HG02981 (cell line): ENCODE data around the gene CYP20A1.
A peak's percentile ranks its signal among the peaks of the same experiment; 100 is the strongest.
"Not testable (repeated sequence)": the region's sequence is repeated elsewhere in the genome, so short reads cannot be mapped to it uniquely, and the experiment has no call there.

Source experiments
- ATAC-seq: cut with Tn5 transposase; IDR thresholded peaks from one replicate; pipeline ENCODE4 v1.9.1; 2021; ENCODE audit warnings: mild to moderate bottlenecking, moderate library complexity; ENCODE audit not compliant: unreplicated experiment

The CYP20A1 gene

DNA sequence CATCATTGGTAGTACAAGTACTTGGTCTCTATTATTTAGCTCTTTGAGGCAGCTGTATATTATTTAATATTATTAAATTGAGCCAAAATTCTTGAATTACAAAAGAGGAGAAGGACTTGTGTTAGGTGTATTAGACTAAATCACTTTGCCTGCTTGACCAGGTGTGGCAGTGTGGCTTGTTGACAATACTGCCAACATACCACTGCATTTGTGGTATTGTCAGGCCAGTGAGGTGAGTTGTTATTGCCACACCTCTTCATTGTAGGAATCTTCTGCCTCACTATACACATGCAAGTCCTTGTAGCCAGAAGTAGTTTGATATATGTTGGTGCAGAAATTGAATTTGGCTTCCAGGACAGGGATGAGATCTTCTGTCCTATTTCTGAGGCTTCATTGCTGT lies 40.5 kb downstream of the CYP20A1 start:
- ATAC-seq, result no peak

DNA sequence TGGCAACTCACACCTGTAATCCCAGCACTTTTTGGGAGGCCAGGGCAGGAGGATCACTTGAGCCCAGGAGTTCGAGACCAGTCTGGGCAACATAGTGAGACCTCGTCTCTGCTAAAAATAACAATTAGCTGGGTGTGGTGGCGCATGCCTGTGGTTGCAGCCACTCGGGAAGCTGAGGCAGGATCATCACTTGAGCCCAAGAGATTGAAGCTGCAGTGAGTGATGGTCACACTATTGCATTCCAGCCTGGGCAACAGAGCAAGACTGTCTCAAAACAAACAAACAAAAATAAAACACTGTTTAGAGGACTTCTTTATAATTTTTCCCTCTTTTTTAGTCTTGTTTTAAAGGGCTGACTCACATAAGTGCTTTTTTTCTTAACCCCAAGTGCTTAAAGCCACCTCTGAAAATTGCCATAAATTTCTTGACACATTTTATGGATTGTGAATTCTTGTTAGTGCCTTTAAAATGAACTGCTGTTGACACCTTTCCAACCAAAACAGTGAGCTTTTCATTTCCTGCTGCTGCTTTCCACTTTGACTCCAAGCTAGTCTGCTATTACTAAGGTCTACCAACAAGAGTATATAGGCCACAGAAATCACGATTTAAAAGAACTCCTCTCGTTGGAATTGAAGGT lies 41.7 kb downstream of the CYP20A1 start:
- no peak for ATAC-seq

DNA sequence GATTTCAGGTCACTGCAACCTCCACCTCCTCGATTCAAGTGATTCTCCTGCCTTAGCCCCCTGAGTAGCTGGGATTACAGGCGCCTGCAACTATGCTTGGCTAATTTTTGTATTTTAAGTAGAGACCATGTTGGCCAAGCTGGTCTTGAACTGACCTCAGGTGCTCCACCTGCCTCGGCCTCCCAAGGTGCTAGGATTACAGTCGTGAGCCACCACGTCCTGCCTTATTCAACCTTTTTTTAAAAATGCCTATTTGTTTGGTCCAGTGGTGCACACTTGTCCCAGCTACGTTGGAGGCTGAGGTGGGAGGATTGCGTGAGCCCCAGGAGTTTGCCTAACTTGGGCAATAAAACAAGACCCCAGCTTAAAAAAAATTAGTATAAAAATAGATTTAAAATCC lies 43.3 kb downstream of the CYP20A1 start:
- ATAC-seq, result no peak

DNA sequence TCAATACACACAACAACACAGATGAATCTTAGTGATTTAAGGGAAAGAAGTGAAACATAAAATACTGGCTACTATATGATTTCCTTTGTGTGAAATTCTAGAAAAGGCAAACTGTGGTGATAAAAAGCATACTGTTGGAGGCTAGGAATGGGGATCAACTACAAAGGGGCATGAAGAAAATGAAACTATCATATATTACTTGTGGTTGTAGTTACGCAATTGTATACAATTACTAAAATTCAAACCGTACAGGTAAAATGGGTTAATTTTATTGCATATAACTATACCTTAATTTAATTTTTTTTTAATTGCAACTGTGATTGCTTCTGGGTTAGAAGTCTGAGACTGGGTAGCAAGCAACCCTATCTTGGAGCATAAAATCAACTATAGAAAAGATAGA lies 47.7 kb downstream of the CYP20A1 start:
- ATAC-seq, result no peak

DNA sequence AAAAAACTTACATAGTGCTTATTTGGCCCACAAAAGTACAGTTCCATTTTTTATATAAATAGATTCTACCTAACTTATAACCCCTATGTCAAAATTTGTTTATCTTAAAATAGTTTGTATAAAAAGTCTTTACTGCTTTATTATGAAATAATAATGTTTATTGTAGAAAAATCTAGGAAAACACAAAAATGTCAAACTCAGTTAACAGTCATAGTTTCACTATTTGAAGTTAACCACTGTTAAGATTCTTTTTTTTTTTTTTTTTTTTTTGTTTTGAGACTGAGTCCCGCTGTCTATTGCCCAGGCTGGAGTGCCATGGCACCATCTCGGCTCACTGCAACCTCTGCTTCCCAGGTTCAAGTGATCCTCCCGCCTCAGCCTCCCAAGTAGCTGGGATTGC lies 62.8 kb downstream of the CYP20A1 start:
- ATAC-seq, result no peak

DNA sequence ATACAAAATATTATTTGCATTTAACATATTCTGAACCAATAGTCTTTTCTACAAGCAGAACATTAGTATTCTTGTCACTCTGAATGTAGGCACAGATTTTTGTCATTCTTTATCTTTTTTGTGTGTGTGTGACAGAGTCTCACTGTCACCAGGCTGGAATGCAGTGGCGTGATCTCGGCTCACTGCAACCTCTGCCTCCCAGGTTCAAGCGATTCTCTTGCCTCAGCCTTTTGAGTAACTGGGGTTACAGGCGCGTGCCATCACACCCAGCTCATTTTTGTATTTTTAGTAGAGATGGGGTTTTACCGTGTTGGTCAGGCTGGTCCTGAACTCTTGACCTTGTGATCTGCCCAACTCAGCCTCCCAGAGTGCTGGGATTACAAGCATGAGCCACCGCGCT lies 63.8 kb downstream of the CYP20A1 start:
- ATAC-seq, result not testable (repeated sequence)

DNA sequence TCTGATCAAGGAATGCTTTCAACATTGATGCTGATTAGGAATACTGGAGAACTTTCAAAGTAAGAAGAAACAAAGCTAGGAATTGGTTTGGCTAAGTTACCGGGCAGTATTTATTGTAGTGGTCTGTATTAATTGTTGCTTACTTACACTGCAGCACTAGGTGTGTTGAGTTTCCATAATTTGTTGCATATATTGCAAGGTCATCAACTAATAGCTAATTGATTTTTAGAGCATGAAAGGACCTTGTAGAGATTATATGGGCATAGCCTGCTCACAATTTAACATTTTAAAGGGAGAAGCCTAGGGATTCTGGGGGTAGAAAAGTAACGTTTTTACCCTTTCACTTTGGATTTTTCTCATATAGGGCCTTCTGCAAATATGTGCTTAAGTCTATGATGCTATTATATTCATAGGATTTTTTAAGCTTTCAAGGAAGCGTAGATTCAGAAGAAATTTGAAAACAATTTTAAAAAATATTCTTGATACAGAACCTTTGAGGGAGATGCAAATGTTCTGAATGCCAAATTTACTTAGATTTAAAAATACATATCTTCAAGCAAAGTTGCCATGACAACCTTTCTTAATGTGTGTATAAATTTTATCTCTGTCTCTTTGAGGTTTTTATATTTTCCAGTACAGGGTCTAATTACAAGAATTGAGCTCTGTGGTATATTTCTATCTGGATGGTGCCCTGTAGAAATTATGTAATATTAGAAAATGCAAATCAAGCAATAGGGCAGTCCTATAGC lies 72.0 kb downstream of the CYP20A1 start:
- no peak for ATAC-seq

DNA sequence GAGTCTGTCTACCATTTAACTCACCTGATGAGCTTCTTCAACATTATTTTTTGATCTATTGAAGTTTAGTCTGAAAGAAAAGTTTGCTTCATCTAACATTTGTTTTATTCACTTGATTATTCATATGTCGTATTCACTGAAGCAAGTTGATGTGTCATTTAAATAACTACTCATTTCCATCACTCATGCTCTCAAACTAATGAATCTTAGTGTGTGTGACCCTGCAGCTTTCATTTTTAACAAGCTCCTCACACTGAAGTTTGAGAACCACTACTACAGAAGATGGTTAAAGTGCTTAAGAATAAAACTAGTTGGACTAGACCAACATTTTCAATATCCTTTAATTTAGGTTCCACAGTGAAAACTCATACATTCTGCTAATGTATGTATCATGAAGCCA lies 87.5 kb downstream of the CYP20A1 start:
- no peak for ATAC-seq

DNA sequence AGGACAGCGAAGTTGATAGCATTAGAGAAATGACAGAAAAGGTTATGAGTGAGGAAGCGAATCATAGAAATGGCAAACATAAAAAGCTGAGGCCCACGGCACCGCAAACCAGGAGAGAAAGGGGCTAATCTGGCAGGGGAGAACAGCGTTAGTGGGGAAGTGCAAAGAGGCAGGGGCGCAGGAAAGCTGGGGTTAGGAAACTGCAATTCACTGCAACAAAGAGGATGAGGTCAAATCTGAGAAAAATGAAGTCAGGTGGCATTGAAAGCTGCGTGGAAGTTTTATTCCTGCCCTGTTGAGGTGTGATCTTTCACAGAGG lies 88.7 kb downstream of the CYP20A1 start:
- ATAC-seq, result no peak

DNA sequence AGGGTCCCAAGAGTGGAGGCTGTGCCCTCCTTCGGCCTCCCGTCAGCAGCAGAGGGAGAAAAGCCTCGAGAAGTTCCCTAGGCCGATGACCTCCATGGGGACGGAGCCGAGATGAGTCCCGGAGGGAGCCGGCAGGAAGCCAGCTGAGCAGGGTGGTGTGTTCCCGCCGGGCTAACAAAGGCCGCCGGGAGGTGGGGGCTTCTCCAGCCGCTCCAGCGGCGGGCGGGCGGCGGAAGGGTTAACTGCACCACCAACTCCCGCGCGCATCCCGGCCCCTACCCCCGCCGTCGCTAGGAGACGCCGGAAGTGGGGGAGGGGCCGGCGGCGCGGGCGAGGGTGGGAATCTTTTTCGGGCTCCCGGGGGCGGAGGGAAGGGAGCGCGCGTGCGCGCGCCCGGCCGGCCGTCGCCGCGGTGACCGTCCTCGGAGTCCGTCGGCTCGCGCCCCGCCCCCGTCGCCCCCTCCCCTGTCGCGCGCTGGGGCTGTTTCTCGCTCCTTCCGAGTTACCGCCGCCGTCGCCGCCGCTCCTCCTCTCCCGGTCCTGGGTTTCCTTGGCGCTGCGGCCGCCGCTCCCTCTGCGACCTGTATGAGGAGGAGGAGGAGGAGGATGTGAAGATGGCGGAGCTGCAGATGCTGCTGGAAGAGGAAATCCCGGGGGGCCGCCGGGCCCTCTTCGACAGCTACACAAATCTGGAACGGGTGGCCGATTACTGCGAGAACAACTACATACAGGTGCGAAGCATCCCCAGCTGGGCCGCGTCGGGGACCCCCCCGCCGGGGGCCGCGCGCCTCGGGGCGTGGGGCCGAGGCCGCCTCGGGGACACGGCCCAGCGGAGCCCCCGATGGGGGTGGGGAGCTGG lies 89.3 kb downstream of the CYP20A1 start, which contains the start of gene ABI2:
ABI2 (plus strand) TSS at position 494 of the 859 bp plus-strand sequence; CDS start at position 615, 121 bp downstream.
- peak; percentile 51 for ATAC-seq

DNA sequence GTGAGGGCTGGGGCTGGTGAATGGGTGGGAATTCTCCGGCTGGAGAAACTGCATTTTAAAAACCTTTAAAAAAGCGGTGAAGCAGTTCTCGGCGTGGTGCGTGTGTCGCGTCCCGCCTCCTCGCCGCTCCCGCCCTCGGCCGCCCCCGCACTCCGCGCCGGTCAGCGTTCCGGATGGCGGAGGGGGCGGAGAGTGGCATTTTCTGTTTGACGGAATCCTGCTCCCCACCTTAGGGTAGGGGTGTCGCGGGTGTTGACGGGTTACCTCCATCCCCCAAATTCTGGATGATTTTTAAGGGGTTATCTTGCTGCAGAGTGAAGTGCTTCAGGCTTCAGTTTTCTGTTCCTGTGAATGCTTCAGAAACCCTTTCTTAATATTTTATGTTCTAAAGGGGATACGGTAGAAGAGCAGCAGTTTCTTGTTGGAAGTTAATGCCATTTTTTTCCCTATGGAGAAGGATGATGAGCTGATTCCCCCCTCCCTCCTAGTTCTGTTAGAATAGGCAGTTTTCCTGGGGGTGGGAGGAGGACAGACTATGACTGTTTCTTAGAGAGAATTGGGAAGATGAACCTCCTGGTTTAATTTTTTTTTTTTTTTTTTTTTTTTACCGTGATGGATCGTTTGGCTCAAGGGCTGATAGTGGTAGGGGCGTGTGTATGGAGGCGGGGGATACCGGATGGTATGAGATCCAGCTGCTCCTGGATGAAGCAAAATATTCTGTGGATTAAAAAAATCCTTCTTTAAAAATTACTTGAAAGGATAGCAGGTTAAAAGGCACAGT lies 90.1 kb downstream of the CYP20A1 start:
- peak; percentile 47 for ATAC-seq

DNA sequence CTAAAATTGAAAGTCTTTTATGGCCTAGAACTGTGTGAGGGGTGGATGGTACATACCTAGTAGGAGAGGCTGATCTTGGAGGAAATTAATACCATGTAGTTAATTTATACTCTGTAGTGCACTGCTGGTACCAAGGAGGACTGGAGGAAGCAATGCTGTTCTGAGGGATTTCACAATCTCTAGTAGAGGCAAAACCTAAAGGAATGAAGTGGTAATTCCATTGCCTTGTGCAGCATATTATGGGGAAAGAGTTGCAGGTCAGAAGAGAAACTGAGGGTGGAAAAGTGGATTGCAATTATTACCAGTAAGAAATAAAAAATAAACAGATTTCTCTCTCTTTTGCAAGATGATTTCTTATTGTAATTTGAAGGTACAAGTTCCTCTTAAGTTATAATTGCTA lies 91.6 kb downstream of the CYP20A1 start:
- no peak for ATAC-seq

DNA sequence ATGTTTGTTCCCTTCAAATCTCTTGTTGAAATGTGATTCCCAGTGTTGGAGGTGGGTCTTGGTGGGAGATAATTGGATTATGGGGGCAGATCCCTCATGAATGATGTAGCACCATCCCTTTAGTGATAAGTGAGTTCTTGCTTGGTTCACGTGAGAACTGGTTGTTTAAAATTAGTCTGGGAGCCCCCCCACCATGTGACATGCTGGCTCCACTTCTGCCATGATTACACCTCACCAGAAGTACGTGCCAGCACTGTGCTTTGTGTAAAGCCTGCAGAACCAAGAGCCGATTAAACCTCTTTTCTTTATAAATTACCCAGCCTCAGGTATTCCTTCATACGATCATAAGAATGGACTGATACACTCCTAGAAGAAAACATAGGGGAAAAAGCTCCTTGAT lies 99.5 kb downstream of the CYP20A1 start:
- ATAC-seq, result no peak

DNA sequence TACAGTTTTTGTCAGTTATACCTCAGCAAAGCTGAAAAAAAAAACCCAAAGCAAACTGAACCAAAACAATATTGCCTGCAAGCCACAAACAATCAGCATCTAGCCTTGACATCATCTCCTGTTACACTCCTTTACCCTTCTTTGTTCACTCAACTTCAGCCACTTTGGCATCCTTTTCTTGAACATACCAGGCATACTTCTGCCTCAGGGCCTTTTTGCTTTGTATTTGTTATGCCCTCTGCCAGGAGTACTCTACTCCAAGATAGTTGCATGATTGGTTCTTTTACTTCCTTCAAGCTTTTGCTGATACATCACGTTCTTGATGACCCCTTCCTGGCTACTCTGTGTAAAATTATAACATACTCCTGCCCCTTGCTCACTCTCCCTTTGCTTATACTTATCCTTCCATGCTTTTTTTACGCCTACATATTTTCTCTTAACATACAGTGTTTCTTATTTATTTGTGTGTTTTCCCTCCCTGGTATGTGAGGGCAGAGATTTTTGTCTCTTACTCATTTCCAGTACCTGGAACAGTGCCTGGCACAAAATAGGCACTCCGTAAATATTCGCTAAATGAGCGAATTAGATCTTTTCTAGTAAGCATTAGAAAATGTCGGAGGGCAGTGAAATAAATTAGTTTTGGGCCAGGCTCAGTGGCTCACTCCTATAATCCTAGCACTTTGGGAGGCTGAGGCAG lies 102.1 kb downstream of the CYP20A1 start:
- ATAC-seq, result no peak

DNA sequence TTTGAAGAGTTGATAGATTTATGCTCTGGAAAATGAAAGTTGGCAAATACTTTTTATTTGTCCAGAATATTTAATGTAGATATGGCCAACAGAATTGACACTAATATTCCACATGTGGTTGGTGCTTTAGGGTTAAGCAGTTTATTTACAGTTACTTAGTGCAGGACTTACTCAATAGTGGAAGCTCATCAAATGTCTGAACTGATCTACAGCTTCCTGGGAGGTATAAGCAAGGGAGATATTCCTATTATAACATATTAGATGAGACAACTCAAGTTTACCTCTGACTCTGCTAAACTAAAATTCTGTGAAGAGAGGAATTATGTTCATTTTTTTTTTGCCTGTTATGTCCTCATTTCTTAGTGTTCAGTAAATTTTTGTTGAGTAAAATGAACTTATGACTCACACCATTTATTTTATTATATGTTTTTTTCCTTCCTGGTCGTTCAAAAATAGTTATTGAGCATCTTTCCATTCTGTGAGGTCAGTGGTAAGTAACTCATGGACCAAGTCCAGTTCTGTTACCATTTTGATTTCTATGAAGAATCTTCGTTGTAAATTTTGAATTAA lies 103.0 kb downstream of the CYP20A1 start:
- ATAC-seq, result no peak

DNA sequence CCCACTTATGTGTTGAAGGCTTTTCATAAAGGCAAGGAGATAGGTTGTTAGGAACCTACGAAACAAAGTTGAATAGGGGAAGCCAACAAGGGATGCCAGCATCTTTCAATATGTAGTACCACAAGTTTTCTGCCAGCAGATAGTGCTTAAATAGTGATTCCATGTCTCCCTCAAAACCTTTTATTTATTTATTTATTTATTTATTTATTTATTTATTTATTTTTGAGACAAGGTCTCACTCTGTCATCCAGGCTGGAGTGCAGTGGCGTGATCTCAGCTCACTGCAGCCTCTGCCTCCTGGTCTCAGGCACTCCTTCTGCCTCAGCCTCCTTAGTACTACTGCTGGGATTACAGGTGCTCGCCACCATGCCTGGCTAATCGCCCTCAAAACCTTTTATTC lies 103.6 kb downstream of the CYP20A1 start:
- not testable (repeated sequence) for ATAC-seq

DNA sequence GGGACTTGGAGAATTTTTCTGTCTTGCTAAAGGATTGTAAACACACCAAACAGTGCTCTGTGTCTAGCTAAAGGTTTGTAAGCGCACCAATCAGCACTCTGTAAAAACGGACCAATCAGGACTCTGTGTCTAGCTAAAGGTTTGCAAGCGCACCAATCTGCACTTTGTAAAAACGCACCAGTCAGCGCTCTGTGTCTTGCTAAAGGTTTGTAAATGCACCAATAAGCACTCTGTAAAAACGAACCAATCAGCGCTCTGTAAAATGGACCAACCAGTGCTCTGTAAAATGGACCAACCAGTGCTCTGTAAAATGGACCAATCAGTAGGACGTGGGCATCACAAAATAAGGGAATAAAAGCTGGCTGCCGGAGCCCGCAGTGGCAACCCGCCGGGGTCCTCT lies 105.8 kb downstream of the CYP20A1 start:
- no peak for ATAC-seq

DNA sequence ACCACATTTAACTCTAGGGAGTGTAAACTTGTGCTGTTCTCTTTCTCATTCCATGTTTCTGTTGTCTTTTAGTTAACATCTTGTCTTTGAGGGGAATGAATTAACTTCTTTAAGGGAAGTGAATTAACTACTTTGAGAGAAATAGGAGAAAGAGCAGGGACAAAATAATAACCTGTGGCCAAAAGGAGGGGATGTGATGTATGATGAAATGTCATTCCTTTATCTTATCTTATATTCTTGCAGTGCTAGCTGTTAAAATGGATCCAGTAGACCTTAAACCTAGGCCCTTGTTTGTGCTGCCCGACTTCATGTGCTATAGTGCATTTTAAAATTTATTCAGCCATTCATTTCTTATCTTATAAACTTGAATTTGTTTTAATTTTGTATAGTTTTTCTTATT lies 107.8 kb downstream of the CYP20A1 start:
- no peak for ATAC-seq

DNA sequence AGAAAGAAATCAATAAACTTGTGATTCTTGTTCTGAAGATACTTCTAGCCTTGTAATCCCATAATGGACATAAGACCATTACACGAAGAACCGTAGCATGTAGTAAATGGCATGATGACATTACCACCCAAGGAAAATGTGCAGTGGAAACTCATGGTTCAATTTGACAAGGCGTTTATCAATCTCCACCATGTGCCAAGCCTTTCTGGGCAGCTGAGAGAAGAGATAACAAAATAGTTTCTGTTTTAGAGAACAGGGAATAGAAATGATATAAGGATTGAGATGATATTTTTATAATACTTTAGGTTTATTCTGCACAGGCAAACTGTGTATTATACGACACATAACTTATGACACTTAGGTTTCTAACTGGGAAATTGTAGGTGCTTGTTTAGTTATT lies 108.6 kb downstream of the CYP20A1 start:
- no peak for ATAC-seq

DNA sequence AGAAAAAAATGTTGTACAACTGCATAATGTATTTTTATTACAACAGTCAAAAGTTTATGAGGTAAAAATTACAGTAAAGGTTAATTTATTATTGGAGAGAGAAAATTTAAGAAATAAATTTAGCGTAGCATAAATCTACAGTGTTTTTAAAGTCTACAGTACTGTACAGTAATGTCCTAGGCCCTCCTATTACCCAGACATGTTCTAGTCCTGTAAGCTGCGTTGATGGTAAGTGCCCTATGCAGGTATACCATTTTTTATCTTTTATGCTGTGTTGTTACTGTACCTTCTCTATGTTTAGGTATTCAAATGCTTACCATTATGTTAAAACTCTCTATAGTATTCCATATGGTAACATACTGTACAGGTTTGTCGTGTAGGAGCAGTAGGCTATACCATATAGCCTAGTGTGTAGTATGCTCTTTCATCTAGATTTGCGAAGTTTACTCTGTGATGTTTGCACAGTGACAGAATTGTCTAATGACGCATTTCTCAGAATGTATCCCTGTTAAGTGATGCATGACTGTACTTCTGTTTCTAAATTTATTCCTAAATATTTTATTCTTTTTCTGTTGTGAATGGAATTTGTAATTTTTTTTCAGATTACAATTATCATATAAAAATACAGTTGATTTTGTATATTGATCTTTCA lies 113.9 kb downstream of the CYP20A1 start:
- no peak for ATAC-seq
